HL-60 (cell line): ENCODE results near the gene PLXNB2.
"Not testable (repeated sequence)": the region's sequence is repeated elsewhere in the genome, so short reads cannot be mapped to it uniquely, and the experiment has no call there.

Source experiments
- DNase-seq, 2 experiments: peaks; one replicate each; pipeline ENCODE4 v3.0.0-alpha.2; 2010 to 2020; ENCODE audit warnings: low read depth in 1 of 2, low spot score in 1 of 2
- H3K27ac ChIP-seq: fragments of 250-450 bp; sonication (Bioruptor Pico); replicated peaks from 2 replicates; pipeline ENCODE4 v1.5.1; 2020; ENCODE audit warnings: mild to moderate bottlenecking, moderate library complexity
- H3K27me3 ChIP-seq: fragments of 250-450 bp; sonication (Bioruptor Pico); 2 replicates; pipeline ENCODE4 v1.5.1; 2021; ENCODE audit warnings: mild to moderate bottlenecking, moderate library complexity; ENCODE audit not compliant: insufficient read depth, poor library complexity, severe bottlenecking
- H3K4me3 ChIP-seq: replicated peaks from 2 replicates; pipeline ENCODE4 v1.5.1; 2011; ENCODE audit warnings: mild to moderate bottlenecking, control low read depth, low read length; ENCODE audit not compliant: insufficient read depth
- GABPA ChIP-seq: IDR thresholded peaks from 2 replicates; pipeline ENCODE4 v1.6.1; 2012; ENCODE audit warnings: low read depth
- POLR2AphosphoS5 ChIP-seq: IDR thresholded peaks from 2 replicates; pipeline ENCODE4 v1.6.1; 2012; ENCODE audit warnings: low read depth
- SPI1 ChIP-seq: IDR thresholded peaks from 2 replicates; pipeline ENCODE4 v1.6.1; 2012; ENCODE audit warnings: low read depth, mild to moderate bottlenecking, borderline replicate concordance
- TF ChIP-seq, protein P1 (sequence below): IDR thresholded peaks from one replicate; pipeline ENCODE4 v1.5.1; 2011; ENCODE audit warnings: low read length, control low read depth, inconsistent platforms; ENCODE audit not compliant: insufficient read depth
- TF ChIP-seq, protein P2 (sequence below): IDR thresholded peaks from 2 replicates; pipeline ENCODE4 v1.6.1; 2012; ENCODE audit warnings: low read depth; ENCODE audit not compliant: insufficient replicate concordance

PLXNB2 gene

DNA sequence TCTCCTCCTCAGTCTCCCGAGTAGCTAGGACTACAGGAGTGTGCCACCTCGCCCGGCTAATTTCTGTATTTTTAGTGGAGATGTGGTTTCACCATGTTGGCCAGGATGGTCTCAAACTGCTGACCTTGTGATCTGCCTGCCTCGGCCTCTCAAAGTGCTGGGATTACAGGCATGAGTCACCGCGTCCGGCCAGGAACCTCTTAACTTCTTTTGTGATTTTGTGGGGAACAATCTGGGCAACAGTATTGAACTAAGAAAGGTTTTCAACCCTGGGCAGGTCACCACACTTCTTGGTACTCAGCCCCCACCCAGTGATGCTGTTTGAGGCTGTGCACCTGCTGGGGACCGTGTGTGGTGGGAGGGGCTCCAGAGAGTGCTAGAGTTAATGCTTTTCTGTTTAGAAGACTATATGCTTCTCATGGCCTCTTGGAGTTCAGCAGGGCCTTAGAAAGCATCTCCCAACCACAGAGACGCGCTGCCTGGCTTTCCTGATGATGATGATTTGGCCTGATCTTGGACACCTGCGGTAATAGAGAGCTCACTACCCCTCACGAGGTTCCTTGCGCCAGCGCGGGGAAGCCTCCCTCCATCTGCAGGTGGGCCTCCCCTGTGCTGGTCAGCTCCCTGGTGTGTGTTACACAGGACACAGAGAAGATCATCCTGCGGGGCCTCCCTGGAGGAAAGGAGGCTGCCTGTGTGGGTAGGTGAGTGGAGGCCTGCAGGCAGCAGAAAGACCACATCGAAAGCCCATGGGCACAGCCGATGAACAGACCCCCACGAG is 18.2 kb upstream of the PLXNB2 start:
- H3K4me3 ChIP-seq, result no peak overlapping the region
- H3K27ac ChIP-seq, result no peak overlapping the region
- TF ChIP-seq GABPA (no peak), SPI1 (no peak), POLR2AphosphoS5 (no peak)
- TF ChIP-seq, protein P1, sequence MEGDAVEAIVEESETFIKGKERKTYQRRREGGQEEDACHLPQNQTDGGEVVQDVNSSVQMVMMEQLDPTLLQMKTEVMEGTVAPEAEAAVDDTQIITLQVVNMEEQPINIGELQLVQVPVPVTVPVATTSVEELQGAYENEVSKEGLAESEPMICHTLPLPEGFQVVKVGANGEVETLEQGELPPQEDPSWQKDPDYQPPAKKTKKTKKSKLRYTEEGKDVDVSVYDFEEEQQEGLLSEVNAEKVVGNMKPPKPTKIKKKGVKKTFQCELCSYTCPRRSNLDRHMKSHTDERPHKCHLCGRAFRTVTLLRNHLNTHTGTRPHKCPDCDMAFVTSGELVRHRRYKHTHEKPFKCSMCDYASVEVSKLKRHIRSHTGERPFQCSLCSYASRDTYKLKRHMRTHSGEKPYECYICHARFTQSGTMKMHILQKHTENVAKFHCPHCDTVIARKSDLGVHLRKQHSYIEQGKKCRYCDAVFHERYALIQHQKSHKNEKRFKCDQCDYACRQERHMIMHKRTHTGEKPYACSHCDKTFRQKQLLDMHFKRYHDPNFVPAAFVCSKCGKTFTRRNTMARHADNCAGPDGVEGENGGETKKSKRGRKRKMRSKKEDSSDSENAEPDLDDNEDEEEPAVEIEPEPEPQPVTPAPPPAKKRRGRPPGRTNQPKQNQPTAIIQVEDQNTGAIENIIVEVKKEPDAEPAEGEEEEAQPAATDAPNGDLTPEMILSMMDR, result no peak
- TF ChIP-seq, protein P2, sequence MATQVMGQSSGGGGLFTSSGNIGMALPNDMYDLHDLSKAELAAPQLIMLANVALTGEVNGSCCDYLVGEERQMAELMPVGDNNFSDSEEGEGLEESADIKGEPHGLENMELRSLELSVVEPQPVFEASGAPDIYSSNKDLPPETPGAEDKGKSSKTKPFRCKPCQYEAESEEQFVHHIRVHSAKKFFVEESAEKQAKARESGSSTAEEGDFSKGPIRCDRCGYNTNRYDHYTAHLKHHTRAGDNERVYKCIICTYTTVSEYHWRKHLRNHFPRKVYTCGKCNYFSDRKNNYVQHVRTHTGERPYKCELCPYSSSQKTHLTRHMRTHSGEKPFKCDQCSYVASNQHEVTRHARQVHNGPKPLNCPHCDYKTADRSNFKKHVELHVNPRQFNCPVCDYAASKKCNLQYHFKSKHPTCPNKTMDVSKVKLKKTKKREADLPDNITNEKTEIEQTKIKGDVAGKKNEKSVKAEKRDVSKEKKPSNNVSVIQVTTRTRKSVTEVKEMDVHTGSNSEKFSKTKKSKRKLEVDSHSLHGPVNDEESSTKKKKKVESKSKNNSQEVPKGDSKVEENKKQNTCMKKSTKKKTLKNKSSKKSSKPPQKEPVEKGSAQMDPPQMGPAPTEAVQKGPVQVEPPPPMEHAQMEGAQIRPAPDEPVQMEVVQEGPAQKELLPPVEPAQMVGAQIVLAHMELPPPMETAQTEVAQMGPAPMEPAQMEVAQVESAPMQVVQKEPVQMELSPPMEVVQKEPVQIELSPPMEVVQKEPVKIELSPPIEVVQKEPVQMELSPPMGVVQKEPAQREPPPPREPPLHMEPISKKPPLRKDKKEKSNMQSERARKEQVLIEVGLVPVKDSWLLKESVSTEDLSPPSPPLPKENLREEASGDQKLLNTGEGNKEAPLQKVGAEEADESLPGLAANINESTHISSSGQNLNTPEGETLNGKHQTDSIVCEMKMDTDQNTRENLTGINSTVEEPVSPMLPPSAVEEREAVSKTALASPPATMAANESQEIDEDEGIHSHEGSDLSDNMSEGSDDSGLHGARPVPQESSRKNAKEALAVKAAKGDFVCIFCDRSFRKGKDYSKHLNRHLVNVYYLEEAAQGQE, result no peak
- H3K27me3 ChIP-seq, result no peaks in the 10 kb centered on the region
- no peak for DNase-seq

GRCh38 chr22:50323900-50324299 is 16.5 kb upstream of the PLXNB2 start:
- H3K27me3 ChIP-seq, result no peaks in the 10 kb centered on the region
- DNase-seq, result no peak
- no peak for TF ChIP-seq POLR2AphosphoS5
- TF ChIP-seq, protein P1, result no peak
- no peak for TF ChIP-seq SPI1
- TF ChIP-seq, protein P2, result no peak
- no peak overlapping the region for H3K27ac ChIP-seq
- no peak overlapping the region for H3K4me3 ChIP-seq

GRCh38 chr22:50322382-50323104 is 15.1 kb upstream of the PLXNB2 start:
- not testable (repeated sequence) for H3K4me3 ChIP-seq, H3K27ac ChIP-seq, H3K27me3 ChIP-seq, DNase-seq

GRCh38 chr22:50320671-50321325 is 13.4 kb upstream of the PLXNB2 start:
- no peak for DNase-seq
- H3K4me3 ChIP-seq, result no peak overlapping the region
- no peak for TF ChIP-seq GABPA
- no peak for TF ChIP-seq POLR2AphosphoS5
- TF ChIP-seq SPI1, result no peak
- TF ChIP-seq, protein P1, result no peak
- TF ChIP-seq, protein P2, result no peak
- H3K27me3 ChIP-seq, result no peaks in the 10 kb centered on the region
- no peak overlapping the region for H3K27ac ChIP-seq
